ENCODE data around the gene TMEM204.

The TMEM204 gene

DNA sequence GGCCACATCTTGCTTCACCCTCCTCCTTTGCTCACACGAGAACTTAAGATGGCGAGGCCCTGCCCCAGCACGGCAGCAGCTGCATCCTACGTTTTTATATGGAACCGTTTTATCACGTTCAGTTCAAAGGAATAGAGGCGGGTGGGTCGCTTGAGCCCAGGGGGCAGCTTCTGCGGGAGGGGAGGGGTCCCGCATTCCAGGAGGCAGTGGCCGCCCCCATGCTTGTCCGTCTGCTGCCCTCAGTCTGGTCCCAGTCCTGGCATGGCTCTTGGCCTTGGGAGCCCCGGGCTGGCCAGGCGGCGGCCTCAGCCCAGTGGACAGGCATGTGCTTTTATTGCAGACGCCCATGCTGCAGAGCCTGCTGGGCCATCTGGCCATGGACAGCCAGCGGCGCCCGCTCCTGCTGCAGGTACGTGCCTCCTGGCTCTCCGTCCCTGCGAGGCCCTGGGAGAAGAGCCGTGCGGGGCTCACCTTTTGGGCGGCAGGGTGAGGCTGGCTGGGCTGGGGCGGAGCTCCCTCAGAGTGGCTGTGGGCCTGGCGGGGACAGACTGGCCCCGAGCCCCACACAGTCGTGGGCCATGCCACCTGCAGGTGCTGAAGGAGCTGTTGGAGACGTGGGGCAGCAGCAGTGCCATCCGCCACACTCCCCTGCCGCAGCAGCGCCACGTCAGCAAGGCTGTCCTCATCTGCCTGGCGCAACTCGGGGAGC is 33.6 kb upstream of the TMEM204 start:
- no peak for DNase-seq (ENCODE audit: low read depth)

GRCh38 chr16:1500465-1501150 is 32.9 kb upstream of the TMEM204 start:
- no peak for DNase-seq (ENCODE audit: low read depth)

GRCh38 chr16:1501630-1502029 is 31.8 kb upstream of the TMEM204 start:
- no peak for DNase-seq (ENCODE audit: low read depth)

DNA sequence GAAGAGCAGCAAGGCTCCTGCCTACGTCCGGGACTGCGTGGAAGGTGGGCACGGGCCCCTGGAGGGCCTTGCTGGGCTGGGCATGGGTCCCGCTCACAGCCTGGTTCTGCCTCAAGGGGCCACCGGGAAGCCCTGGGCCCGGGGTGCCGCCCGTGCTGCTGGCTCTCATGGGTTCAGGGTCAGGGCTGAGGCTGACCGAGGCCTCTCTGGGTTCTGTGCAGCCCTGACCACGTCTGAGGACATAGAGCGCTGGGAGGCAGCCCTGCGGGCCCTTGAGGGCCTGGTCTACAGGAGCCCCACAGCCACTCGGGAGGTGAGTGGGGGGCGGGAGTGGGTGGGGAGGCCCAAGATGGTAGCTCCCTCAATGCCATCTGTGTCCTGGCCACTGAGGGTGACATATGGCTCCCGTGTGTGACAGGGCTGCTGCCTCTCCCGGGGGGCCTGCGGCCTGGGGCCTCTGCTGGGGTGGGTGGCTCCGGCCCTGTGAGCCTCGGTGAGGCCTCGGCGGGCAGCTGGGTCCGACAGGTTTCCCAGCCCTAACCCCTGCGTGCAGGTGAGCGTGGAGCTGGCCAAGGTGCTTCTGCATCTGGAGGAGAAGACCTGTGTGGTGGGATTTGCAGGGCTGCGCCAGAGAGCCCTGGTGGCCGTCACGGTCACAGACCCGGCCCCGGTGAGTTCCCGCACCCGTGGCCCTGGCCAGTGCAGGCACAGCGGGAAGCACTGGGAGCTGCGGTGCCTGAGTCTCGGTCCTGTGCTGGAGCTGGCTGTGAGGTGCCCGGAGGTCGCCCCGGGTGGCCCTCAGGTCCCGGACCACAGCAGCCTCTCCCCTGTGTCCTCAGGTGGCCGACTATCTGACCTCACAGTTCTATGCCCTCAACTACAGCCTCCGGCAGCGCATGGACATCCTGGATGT is 31.1 kb upstream of the TMEM204 start:
- no peak for DNase-seq (ENCODE audit: low read depth)

- no peak for DNase-seq (ENCODE audit: low read depth)
Measured at GRCh38 chr16:1503110-1503955, 30.1 kb upstream of the TMEM204 start.

- DNase-seq (ENCODE audit: low read depth): no peak
Measured at GRCh38 chr16:1505073-1505844, 28.2 kb upstream of the TMEM204 start.

- no peak for DNase-seq (ENCODE audit: low read depth)
Measured at GRCh38 chr16:1505912-1506311, 27.6 kb upstream of the TMEM204 start.

DNA sequence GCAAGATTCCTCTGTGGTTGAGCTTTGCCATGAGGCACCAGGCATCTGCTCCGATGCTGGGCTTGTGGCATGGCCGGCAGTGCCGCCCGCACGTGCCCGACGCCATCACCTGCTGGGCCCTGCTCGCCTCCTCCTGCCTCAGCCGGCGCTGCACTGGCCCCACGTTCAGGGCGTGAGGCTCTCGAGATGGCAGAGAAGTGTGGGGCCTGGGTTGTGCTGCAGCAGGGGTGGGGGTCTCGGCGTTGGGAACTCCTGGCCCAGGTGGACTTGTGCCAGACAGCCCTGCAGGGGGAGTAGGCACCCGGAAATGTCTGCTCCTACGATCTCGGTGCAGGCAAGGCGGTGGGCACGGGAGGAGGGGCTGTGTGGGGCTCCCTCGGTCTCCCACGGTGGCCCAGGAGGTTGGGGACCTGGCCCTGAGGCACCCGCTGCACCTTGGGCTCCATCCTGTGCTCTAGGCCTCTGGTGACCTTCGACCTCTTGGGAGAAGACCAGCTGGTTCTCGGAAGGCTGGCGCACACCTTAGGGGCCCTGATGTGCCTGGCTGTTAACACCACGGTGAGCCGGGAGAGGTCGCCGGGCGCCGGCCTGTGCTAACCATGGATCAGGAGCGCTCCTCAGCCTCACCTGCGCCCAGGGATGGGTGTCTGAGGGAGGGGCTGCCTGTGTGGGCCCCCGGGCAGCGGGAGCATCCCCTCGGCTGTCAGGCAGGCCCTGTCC is 26.8 kb upstream of the TMEM204 start:
- no peak for DNase-seq (ENCODE audit: low read depth)

- DNase-seq (ENCODE audit: low read depth): no peak
Measured at GRCh38 chr16:1508494-1509187, 24.8 kb upstream of the TMEM204 start.

DNA sequence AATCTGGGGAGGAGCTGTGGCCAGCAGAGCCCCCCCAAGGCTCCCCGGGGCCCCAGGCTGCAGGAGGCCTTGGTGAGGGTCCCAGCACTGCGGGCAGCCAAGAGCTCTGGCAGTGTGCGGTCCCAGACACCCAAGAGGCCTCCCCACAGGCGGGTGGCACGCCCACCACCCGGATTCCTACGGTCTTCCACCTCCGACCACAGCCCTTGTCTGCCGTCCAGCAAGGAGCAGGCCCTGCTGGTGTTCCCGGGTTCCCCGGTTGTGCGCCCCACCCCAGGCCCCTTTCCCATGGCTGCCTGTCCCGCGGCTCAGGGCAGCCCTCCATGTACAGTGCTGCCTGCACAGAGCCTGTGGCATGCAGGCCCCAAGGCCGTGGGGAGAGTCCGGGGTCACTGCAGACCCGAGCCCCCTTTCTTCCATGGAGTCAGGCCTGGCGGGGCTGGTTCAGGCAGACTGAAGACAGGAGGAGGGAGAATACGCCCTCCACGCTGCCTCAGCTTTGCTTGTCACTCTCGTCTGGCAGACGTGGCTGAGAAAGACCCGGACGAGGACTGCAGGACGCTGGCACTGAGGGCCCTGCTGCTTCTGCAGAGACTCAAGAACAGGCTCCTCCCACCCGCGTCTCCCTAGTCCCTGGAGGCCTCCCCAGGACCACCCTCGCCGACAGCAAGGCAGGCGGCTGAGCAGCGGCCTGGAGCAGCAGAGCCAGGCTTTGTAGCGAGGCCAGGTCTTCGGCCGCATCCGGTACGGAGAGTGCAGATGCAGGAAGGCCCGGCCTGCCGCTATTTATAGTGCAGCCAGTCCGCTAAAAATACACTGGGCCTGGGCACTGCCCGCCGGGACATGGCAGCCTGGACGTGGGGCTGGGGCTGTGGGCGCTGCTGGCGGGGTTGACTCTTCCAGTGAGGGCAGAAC is 23.9 kb upstream of the TMEM204 start:
- DNase-seq (ENCODE audit: low read depth): no peak

GRCh38 chr16:1510272-1510671 is 23.2 kb upstream of the TMEM204 start:
- DNase-seq (ENCODE audit: low read depth): no peak

DNA sequence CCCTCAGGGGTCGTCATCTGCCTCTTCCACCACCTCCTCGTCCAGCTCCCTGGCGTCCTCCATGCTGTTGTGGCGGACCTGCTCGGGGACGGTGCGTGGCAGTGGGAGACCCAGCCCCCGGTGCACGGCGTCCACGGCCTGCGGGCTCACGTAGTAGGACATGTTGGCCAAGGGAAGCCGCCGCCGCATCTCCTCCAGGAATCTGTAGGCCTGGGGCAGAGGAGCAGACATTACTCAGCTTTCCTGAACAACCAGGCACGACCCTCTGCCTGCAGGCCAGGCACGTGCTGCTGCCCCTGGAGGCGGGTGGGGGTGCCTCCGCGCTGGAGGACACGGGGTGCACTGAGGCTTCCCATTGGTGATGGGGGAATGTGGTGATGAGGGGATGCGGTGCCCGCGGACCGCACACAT is 22.5 kb upstream of the TMEM204 start:
- DNase-seq (ENCODE audit: low read depth): no peak

- no peak for DNase-seq (ENCODE audit: low read depth)
Measured at GRCh38 chr16:1511662-1512569, 21.6 kb upstream of the TMEM204 start.

DNA sequence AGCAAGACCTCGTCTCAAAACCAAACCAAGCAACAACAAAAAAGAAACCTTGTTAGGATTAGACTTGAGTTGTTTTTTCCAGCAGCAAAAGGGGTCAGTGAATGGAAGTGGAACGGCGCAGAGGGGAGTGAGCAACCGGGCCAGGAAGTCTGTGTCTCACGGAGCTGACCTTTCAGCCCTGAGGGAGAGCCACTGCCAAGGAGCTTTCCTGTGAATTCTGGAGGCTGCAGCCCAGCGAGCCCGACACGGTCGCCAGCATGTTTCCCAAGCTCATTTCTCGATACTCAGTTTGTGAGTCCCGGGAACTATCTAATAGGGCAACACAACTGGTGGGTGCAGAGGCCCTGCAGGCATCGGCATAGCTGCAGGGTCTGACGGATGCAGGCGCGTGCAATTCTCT is 20.7 kb upstream of the TMEM204 start:
- no peak for DNase-seq (ENCODE audit: low read depth)

DNA sequence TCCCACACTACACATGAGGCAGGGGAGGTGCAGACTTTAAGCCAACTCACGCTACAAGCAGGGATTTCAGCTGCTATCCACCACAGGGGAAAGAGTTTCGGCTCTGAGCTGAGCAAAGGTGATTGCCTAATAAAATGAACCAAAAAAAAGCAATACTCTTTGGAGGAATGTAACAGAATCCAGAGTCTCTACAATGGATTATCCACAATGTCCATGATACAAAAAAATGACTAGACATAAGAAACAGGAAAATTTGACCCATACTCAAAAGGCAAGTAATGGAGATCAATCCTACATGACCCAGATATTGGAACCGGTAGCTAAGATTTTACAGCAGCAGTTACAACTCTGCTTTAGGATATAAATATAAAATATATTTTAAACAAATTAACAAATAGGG is 19.0 kb upstream of the TMEM204 start:
- DNase-seq (ENCODE audit: low read depth): no peak

- no peak for DNase-seq (ENCODE audit: low read depth)
Measured at GRCh38 chr16:1518626-1519135, 14.8 kb upstream of the TMEM204 start.

DNA sequence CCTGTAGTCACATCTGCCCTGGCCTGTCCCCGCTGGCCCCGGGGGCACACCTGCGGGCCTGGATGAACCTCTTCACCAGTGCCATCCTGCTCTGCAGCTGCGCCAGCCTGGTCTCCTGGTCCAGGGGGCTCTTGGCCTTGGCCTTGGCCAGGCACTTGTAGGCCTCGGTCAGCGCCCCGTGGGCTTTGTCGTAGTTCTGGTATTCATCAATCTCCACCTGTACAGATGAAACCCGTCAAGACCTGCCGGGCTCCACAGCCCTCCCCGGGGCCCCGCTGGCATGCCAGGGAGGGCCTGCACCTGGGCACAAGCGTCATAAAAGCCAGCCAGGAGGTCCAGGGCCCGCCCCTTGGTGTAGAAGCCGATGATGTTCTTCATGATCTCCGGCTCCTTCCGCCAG is 13.6 kb upstream of the TMEM204 start:
- DNase-seq (ENCODE audit: low read depth): no peak

Measured in stimulated activated CD8-positive, alpha-beta memory T cell treated with anti-CD3 and anti-CD28 coated beads, Interleukin-7, amount 100 ng/mL, for 24 hours (primary cell).